GM18517 (cell line): ENCODE results near the gene SCN1B.
"Not testable (repeated sequence)": the region's sequence is repeated elsewhere in the genome, so short reads cannot be mapped to it uniquely, and the experiment has no call there.

Experiments used
- ATAC-seq: cut with Tn5 transposase; IDR thresholded peaks from one replicate; pipeline ENCODE4 v1.9.1; 2021; ENCODE audit warnings: mild to moderate bottlenecking, moderate library complexity; ENCODE audit not compliant: unreplicated experiment

The SCN1B gene

DNA sequence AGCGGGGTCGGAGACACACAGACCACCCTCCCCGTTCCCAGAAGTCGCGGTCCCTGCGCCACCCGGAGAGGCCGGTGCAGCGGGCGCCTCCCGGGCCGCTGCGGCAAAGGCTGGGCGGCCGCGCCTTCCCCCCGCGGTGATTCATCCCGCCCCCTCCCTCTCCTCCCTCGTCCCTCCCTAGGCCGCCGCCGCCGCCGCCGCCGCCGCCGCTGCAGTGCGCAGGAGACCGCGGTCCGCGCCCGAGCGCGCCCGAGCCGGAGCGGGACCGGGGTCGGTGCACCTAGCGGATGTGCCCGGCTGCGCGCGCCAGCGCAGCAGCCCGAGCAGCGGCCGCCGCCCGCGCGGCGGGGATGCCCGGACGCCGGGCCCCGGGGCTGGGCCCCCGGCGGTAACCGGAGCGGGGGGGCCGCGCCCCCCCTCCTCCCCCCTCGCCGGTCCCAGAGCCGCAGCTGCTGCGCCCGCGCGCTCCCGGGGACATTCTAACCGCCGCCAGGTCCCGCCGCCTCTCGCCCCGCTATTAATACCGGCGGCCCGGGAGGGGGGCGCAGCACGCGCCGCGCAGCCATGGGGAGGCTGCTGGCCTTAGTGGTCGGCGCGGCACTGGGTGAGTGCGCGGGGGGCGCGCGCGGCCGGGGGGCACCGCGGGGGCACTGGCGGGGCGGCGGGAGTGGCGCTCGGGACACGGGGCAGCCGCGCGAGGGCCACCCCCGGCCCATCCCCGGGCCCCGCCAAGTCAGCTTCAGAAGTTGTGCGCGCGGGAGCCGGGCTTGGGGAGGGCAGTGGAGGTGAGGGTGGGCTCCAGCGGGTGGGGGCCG lies at the start of gene SCN1B:
TSS of gene SCN1B (plus strand) at position 214 of the 815 bp plus-strand sequence. CDS start at position 565, 351 bp downstream.
- ATAC-seq: no peak

DNA sequence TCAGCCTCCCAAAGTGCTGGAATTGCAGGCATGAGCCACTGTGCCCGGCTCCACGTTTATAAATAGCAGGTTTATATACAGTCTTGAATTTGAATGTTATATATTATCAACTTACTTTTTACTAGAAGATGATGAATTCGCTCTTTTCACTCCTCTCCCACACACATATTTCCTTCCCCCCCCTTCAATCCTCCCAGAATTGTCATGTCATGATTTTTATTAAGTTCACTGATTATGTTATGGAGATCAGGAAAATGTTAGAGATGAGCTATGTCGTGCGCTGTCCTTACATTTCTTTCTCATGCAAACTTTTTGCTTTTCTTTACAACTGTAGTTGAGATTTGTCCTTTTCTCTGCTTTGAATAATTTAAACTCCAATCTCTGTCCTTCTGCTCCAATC lies 48.0 kb upstream of the SCN1B start:
- no peak for ATAC-seq

DNA sequence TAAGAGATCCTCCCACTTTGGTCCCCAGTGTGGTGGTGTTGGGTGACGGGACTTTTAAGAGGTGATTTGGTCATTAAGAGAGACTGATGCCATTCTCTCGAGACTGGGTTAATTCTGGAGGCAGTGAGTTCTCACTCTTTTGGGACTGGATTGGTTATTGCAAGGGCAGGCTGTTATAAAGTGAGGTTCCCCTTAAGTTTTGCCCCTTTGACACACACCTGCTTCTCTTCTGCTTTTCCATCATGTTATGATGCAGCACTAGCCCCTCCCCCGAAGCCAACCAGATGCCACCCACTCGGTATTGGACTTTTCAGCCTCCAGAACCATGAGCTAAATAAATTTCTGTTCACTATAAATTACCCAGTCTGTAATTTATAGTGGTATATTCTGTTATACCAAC lies 46.5 kb upstream of the SCN1B start:
- no peak for ATAC-seq

DNA sequence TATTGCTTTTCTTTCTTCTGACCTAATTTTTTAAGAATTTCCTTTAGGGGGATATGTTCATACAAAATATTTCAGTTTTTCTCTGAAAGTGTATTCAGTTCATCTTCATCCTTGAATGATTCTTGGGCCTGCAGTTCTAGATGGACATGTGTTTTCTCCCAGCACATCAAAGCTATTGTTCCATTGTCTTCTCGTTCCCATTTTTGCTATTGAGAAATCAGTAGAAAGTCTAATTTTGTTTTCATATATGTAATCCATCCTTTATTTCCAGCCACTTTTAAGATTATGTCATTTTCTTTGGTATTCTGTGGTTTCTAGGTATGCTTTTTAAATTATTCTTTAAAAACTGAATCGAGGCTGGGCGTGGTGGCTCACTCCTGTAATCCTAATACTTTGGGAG lies 46.0 kb upstream of the SCN1B start:
- ATAC-seq: no peak

DNA sequence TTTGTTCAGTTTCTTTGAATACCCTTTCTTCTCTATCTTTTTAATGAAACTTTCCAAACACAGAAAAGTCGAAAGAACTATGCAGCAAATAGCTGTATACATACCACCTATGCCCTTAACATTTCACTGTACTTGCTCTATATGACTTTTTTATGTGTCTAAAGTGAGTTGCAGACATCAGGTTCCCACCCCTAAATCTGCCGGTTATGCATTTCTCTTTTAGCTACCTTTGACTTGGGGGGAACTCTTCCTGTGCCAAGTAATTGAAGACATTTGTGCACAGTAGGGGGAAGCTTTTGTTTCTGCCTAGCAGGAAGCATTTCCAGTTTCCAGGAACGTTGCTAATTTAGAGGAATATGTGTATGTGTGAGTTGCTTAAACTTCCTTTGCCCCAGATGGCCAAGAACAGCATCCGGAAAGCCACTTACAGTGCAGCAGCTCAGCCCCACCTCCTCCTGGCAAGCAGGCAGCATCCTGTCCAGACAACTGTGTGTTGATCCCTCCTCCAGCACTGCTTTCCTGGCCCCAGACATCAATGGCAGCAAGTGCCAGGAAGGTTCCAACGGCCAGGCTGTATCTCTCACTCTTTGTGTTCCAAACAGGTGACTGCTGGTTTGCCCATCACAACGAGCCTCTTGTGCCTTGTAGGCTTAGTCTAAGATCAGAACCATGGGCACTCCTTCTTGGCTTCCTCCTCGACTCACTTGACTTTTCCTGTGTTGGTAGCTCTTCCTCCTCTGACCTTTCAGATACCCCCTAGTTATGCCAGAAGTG lies 44.8 kb upstream of the SCN1B start:
- no peak for ATAC-seq

DNA sequence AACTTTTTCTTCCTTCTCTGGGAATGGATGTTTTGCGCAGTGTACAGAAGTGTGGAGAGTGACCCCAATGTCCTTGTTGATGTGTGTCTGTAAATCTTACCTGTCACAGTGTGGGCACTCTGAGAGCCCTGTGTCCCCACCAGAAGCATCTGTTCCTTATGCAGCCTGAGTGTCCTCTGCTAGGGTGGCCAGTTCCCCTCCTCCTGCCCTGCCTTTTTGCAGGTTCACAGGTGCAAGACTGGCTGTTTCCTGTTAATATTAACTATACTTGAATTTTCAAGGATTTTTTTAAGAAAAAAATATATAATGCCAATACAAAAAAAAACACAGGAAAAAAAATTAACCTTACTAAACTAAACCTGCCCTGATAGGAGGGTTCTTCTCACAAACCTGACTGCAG lies 42.2 kb upstream of the SCN1B start:
- no peak for ATAC-seq

DNA sequence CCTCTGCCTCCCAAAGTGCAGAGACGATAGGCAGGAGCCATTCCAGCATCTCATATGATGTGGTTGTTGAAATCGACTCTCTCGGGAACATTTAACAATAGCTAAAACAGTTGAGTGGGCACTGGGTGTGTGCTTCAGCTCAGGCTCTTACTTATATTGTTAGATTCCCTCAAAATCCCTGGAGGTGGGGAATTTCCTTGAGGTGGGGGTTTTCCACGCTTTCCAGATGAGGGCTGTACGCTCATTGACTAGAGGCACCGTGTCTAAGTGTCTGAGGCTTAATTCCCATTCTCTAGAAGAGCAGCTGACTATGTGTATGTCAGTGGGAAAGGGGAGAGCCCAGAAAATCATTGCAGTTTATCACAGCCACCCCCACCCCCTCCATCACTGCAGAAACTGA lies 41.0 kb upstream of the SCN1B start:
- ATAC-seq: no peak

DNA sequence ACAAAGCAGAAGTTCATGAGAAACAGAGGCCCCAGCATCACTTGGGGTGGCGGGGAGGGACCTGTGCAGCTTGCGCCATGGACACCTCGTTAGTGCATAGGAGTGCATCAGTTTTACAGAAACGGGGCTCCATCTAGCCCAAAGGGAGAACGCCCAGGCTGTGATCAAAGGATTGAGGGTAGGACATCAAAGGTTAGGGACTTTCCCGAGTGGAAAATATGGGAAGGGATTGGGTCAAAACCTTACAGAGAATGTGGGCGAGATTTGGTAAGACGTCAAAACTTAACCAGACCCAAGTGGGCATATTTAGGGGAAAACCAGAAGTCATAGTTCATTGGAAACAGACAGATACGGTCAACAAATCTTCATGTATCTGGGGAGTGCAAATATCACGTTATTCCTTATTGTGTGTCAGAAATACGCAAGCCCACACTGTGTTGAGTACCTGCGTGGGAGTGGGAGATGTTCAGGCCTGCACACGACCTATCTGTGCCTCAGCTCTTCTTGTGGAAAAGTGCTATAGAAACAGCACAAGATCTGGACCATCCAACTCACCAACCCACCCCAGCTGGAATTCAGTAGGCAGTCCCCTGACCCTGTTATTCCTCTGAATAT lies 39.6 kb upstream of the SCN1B start:
- no peak for ATAC-seq

DNA sequence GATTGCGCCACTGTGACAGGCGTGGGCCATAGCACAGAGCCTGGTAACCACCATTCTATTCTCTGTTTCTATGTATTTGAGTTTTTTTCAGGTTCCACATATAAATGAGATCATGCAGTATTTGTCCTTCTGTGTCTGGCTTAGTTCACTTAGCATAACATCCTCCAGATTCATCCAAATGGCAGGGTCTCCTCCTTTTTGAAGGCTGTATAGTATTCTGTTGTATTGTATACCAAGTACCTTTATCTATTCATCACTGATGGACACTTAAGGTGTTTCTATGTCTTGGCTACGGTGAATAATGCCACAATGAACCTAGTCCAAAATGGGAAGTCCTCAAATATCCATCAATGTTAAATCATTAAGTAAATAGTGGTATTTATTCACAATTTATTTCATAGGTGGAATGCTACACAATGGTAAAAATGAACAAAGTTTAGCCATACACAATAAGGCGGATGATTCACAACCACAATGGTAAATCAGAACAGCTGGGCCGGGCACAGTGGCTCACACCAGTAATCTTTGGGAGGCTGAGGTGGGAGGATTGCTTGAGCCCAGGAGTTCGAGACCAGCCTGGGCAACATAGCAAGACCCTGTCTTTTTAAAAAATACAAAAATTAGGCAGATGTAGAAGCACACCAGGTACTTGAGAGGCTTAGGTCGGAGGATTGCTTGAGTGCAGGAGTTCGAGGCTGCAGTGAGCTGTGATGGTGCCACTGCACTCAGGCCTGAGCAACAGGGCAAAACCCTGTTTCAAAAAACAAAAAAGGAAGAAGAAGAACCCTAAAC lies 38.5 kb upstream of the SCN1B start:
- no peak for ATAC-seq

DNA sequence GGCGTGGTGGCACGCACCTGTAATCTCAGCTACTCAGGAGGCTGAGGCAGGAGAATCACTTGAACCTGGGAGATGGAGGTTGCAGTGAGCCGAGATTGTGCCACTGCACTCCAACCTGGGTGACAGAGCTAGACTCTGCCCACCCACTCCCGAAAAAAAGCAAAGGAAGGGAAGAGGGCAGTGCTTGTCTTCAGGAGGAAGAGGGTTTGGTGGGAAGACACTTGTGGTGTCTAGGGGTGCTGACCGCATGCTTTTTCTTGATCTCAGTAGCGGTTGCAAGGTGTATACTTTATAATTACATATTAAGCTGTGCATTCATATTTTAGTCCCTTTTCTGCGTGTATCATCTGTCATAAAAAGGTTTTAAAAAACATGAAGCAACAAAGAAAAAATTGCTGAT lies 37.7 kb upstream of the SCN1B start:
- not testable (repeated sequence) for ATAC-seq

DNA sequence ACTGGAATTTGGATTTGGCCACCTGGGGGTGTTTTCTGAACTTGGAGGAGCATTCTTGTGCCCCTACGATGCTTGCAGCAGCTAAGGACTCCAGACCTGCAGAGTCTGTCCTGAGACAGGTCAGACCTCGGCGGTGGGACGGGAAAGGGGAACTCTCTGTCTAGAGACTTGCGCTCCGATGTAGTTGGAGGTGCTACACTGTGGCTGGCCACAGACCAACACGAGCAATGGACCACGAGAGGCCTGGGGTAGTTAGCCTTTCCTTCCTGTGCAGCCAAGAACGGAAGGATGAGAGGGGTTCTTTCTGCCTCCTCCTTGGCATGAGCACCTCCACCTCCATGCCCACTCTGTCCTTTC lies 36.0 kb upstream of the SCN1B start:
- ATAC-seq: no peak

DNA sequence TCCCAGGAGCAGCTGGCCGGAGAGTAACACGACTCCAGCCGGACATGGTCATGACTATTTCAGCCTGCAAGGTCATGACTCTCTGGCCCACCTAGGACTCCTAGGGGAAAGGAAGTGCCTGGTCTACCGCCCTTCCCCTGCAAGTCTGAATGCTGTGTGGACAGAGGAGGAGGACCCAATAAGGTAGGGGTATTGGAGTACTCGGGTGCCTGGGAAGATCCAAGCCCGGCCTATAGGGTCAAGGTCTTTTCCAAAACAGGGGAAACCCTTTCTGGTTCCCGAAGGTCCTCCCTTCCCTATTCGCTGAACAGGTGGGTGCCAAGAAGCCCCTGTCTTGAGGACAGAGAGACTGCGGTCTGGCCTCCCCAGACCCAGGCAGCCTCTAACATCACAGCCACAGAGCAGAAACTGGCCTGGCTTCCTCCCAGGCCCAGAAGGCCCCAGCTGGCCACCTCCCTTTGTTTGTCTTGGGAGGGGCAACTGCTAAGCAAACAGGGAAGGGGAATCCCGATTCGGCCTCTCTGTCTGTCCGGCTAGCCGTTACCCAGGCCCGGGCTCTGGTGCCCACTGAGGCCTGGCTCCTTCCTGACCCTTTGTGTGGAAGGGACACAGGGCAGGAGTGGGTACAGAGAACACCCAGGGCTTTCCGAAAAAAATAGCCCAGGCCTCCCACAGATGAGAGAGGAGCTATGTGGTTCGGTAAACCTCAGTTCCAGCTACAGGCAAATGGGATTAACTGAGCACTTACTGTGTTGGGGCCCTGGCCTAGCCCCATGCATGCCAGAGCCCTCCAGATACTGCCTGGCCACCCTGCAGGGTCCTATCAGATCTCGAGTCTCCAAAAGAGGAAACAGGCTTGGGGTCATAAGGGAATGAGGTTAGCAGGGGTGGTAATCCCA lies 35.4 kb upstream of the SCN1B start:
- ATAC-seq: no peak

DNA sequence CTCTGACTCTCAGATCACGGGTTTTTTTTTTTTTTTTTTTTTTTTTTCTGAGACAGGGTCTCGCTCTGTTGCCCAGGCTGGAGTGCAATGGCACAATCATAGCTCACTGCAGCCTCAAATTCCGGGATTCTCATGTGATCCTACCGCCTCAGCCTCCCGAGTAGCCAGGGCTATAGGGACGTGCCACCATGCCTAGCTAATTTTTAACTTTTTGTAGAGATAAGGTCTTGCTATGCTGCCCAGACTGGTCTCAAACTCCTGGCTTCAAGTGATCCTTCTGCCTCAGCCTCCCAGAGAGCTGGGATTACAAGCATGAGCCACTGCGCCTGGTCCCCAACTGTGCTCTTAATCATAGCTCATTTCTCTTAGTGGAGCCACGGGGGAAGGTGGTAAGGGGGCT lies 34.7 kb upstream of the SCN1B start:
- no peak for ATAC-seq

DNA sequence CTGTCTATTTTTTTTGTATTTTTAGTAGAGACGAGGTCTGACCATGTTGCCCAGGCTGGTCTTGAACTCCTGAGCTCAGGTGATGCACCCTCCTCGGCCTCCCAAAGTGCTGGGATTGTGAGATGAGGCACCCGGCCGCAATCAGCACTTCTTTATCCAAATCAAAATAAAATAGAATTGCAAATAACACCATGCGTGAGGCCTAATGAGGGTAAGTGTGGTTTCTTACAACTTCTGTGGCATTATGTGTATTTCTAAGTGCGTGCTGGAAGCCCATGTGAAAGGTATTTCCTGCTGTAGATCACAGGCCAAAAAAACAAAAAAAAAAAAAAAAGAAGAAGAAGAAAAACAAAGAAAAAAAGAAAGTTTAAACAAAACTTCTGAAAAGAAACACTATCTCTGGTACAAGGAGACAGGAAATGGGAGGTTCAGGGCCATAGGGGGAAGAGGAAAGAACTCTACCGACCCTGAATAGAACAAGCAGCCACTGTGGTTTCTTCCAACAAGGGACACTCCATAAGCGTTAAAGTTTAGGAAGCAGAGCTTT lies 33.1 kb upstream of the SCN1B start:
- no peak for ATAC-seq

DNA sequence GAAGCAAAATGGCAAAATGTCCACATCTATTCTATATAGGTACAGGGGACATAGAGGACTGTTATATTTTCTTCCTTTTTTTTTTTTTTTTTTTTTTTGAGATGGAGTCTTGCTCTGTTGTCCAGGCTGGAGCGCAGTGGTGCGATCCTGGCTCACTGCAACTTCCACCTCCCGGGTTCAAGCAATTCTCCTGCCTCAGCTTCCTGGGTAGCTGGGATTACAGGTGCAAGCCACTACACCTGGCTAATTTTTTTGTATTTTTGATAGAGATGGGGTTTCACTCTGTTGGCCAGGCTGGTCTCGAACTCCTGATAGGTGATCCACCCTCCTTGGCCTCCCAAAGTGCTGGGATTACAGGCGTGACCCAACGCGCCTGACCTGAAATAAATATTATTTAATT lies 32.0 kb upstream of the SCN1B start:
- ATAC-seq: not testable (repeated sequence)

DNA sequence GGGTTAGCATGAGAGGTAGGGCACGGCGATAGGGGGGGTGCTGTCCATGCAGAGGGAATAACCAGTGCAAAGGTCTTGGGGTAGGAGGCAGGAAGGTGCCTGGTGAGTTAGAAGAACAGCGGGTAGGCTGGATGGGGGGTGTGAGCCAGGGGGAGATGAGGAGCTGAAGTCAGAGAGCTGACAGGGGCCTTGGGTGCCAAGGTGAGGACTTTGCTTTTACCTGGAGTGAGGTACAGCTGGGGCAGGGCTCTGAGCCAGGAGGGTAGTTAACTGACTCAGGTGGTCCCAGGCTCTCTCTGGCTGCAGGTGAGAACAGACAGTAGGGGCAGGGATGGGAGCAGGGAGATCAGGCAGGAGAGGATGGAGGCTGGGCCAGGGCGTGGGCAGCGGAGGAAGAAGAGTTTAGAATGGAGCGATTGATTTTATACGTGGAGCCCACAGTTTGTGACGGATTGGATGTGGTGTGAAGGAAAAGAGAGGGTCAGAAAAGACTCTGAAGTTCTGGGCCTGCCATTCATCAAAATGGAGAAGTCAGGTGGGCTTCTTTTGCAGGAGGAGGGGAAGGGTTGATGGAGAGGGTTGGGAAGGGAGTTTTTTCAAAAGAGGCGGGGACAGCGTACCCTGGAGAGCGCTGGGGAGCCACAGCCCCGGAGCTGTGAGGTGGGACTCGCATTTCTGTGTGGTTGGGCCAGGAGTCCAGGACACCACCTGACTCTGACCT lies 31.3 kb upstream of the SCN1B start:
- ATAC-seq: no peak

DNA sequence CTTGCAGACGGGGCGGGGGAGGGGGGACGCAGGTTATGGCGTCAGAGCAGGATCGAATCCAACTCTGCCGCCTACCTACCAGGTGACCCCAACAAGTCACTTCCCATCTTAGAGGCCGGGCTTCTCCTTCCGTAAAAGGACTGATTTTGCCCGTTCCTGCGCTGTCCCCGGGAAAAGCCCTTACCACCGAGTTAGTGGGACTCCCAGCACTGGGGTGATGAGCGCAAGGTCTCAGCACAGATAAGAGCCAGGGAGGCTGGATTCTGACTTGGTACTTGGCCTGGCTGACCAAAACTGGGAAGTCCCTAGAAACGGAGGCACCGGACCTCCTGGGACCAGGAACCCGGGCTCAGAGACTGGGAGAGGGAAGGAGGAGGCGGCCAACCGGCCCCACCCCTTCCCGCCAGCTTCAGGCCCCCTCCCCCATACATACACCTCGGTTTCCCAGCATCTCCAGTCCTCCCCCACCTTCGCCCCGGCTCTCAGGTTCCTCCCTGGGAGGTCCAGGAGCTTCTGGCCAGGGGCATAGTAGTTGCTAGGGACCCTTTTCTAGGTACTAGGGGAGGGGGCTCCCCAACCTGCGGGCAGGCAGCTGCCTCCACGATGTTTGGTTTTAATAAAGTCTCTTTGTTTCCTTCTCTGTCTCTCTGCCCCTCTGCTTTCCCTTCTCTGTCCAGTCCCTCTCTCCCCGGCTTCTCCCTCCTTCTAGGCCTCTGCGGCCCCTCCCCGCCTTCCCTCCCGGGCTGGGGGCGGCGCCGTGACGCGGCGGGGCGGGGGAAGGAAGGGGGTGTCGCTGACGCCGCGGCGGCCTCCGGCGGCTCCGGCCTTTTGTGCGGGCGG lies 30.6 kb upstream of the SCN1B start, which contains the start of gene GRAMD1A:
TSS of gene GRAMD1A (plus strand) at position 826 of the 840 bp plus-strand sequence. CDS start 156 bp downstream, outside the sequence.
- ATAC-seq: no peak

DNA sequence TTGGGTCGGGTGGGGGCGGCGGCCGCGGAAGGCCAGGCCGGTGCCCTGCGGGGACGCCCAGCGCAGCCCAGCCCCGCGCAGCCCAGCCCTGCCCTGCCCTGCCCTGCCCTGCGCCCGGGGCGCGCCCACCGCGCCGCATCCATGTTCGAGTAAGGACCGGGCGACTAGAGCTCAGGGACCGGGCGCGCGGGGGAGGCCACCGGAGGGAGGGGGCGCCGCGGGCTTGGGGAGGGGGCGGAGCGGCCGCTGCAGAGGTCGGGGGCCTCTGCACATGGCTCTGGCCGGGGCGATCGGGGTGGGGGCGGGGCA lies 30.0 kb upstream of the SCN1B start:
- no peak for ATAC-seq
